Nephron (organoid): ENCODE data around the gene CHST11.

Experiments used
- H3K27ac Mint-ChIP-seq, 3 experiments: 2 replicates each; pipeline ENCODE4 v1.8.0; 2020; ENCODE audit warnings: mixed read lengths in 3 of 3, mild to moderate bottlenecking in 2 of 3, moderate library complexity in 1 of 3
- H3K27me3 Mint-ChIP-seq: 2 replicates; pipeline ENCODE4 v1.8.0; 2021; ENCODE audit warnings: low read depth, mild to moderate bottlenecking, moderate library complexity, mixed read lengths
- H3K36me3 Mint-ChIP-seq: 2 replicates; pipeline ENCODE4 v1.8.0; 2020; ENCODE audit warnings: low read depth, mixed read lengths
- H3K4me1 Mint-ChIP-seq: 2 replicates; pipeline ENCODE4 v1.8.0; 2020; ENCODE audit warnings: mixed read lengths
- H3K4me3 Mint-ChIP-seq, 3 experiments: 2 replicates each; pipeline ENCODE4 v1.8.0; 2020; ENCODE audit warnings: mild to moderate bottlenecking in 3 of 3, mixed read lengths in 3 of 3, moderate library complexity in 2 of 3
- H3K9me3 Mint-ChIP-seq: 2 replicates; pipeline ENCODE4 v1.8.0; 2020; ENCODE audit warnings: mixed read lengths
- TF ChIP-seq, protein P1 (sequence below), 3 experiments: fragments of 200-600 bp; sonication (generic); IDR thresholded peaks; one replicate each; pipeline ENCODE4 v1.5.0; 2021; ENCODE audit warnings: antibody characterized with exemption in 3 of 3; ENCODE audit not compliant: unreplicated experiment in 3 of 3

The CHST11 gene

DNA sequence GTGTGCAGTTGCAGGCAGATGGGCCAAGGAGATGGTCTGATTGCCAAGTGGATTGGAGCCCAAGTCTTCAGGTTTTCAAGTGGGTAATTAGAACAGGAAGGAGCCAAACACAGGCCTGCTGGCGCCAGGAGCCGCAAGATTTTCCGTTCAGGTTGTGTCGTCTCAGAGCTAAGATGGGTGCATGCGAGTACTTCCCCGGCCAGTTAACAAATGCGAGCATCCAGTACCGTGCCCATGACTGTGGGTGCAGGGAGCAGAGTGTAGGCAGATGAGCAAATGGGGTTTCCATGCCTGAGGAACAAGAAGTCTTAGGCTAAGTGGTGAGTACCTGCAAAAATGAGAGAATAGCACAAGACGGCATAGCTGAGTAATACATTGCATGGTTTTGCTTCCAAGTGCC lies 90.5 kb downstream of the CHST11 start:
- Mint-ChIP-seq H3K4me3 (no peak overlapping the region), H3K9me3 (no peaks in the 10 kb centered on the region), H3K36me3 (no peaks in the 10 kb centered on the region), H3K4me1 (peaks cover 18% of the 10 kb centered on the region), H3K27ac (no peak overlapping the region), H3K27me3 (peaks cover 6% of the 10 kb centered on the region)
- TF ChIP-seq, protein P1, sequence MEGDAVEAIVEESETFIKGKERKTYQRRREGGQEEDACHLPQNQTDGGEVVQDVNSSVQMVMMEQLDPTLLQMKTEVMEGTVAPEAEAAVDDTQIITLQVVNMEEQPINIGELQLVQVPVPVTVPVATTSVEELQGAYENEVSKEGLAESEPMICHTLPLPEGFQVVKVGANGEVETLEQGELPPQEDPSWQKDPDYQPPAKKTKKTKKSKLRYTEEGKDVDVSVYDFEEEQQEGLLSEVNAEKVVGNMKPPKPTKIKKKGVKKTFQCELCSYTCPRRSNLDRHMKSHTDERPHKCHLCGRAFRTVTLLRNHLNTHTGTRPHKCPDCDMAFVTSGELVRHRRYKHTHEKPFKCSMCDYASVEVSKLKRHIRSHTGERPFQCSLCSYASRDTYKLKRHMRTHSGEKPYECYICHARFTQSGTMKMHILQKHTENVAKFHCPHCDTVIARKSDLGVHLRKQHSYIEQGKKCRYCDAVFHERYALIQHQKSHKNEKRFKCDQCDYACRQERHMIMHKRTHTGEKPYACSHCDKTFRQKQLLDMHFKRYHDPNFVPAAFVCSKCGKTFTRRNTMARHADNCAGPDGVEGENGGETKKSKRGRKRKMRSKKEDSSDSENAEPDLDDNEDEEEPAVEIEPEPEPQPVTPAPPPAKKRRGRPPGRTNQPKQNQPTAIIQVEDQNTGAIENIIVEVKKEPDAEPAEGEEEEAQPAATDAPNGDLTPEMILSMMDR (IDR thresholded peaks at IDR 0.05; ENCODE audit: unreplicated experiment in 3 of 3): no peak

DNA sequence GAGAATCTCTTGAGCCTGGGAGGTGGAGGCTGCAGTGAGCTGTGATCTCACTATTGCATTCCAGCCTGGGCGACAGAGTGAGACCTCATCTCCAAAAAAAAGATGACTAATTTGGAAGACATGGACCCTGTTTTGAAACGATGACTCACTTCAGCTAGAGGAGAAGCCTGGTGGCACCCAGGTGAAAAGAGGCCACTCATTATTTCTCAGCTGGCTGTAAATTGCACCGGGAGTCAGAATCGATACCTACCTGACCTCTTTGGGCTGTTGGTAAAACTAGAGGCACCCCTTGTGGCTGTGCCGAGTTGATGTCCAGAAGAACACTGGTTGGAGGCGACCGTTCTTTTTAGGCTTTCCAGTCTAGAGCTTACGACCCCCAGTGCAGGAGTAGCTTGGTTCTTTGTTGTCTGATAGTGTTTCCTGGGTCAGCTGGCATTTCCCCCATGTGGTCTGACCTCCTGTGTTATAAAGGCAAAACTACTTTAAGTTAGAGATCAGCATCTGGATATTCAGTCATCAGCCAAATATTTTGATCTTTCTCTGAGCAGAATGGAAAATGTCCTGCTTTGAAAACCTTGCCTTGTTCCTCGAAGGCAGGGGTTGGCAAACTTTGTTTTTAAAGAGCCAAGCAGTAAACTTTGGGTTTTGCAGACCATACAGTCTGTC lies 93.2 kb downstream of the CHST11 start:
- Mint-ChIP-seq H3K36me3 (peaks cover 3% of the 10 kb centered on the region), H3K4me1 (peaks cover 33% of the 10 kb centered on the region), H3K9me3 (peaks cover 9% of the 10 kb centered on the region), H3K4me3 (no peak overlapping the region), H3K27ac (no peak overlapping the region), H3K27me3 (no peaks in the 10 kb centered on the region)
- TF ChIP-seq, protein P1 (IDR thresholded peaks at IDR 0.05; ENCODE audit: unreplicated experiment in 3 of 3): no peak

DNA sequence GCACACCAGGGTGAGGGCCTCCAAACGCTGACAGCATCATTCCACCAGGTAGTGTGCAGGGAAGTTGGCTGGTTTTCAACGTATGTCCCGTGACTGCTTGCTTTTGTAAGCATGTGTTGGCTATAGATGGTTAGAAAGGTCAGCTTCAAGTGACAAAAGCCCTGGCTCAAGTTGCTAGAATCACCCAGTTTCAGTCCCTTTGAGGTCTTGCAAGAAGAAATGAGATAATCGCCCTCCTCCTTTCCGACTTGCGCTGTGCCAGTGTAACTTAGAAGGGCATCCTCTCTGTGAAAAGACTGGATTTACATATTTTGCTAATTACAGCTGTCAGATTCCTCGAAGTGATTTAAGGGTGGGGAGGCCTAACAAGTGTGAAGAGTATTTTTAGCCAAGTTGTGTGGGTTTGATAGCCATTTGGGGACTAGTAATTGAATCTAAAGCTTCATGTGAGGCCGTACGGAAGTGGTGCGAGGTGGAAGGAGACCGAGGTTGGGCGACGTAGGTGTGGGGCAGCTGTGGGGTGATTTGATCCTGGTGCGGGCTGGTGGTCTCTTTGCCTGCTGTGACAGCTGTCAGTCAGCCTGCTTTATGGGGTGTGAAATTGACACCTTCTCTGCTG lies 94.7 kb downstream of the CHST11 start:
- Mint-ChIP-seq H3K27ac (peak overlapping the region; percentile 6 to 17 (median 9)), H3K9me3 (peaks cover 9% of the 10 kb centered on the region), H3K36me3 (peaks cover 3% of the 10 kb centered on the region), H3K27me3 (peaks cover 3% of the 10 kb centered on the region), H3K4me3 (no peak overlapping the region), H3K4me1 (peaks cover 42% of the 10 kb centered on the region)
- TF ChIP-seq, protein P1 (IDR thresholded peaks at IDR 0.05; ENCODE audit: unreplicated experiment in 3 of 3): no peak

DNA sequence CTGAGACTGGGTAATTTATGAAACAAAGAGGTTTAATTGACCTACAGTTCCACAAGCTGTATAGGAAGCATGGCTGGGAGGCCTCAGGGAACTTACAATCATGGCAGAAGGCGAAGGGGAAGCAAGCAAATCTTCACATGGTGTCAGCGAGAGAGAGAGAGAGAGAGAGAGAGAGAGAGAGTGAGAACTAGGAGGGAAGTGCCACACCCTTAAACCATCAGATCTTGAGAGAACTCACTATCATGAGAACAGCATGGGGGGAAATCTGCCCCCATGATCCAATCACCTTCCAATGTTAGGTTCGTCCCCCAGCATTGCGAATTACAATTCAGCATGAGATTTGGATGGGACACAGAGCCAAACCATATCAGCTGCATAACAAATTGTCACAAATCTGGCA lies 96.7 kb downstream of the CHST11 start:
- Mint-ChIP-seq H3K4me1 (peaks cover 42% of the 10 kb centered on the region), H3K36me3 (peaks cover 3% of the 10 kb centered on the region), H3K27ac (no peak overlapping the region), H3K4me3 (no peak overlapping the region), H3K27me3 (peaks cover 7% of the 10 kb centered on the region), H3K9me3 (peaks cover 9% of the 10 kb centered on the region)
- TF ChIP-seq, protein P1 (IDR thresholded peaks at IDR 0.05; ENCODE audit: unreplicated experiment in 3 of 3): no peak

DNA sequence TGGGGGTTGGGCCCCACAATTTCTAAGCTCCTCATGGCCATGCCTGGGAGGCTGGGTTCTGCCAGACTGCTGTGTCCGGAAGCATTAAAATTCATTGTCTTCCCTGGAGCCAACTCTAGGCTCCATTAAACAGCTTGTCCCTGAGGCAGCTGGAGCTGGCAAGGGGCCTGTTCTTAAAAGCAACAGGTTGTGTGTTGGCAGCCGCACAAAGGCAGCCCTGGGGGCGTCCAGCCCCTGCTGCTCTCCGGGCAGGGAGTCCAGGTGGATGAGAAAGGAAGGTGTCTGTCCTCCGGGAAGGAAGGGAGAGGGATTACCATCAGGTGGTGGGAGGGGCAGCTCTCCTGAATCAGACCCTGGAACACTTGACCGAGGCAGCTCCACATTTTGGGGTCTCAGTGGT lies 98.9 kb downstream of the CHST11 start:
- TF ChIP-seq, protein P1 (IDR thresholded peaks at IDR 0.05; ENCODE audit: unreplicated experiment in 3 of 3): no peak
- H3K9me3 Mint-ChIP-seq: peaks cover 9% of the 10 kb centered on the region
- peaks cover 7% of the 10 kb centered on the region for H3K27me3 Mint-ChIP-seq
- H3K36me3 Mint-ChIP-seq: peaks cover 3% of the 10 kb centered on the region
- peak overlapping the region in 1 of 3 experiments; percentile 55 for H3K27ac Mint-ChIP-seq
- no peak overlapping the region for H3K4me3 Mint-ChIP-seq
- H3K4me1 Mint-ChIP-seq: peaks cover 40% of the 10 kb centered on the region
